GM19240 (cell line): ENCODE results near the gene YARS1.

Experiments used
- DNase-seq: peaks from one replicate; pipeline ENCODE4 v3.0.0; 2011; ENCODE audit warnings: low spot score; ENCODE audit not compliant: insufficient read length

YARS1 gene

GRCh38 chr1:32780628-32781234, 36.4 kb downstream of the YARS1 start:
- DNase-seq, result no peak

DNA sequence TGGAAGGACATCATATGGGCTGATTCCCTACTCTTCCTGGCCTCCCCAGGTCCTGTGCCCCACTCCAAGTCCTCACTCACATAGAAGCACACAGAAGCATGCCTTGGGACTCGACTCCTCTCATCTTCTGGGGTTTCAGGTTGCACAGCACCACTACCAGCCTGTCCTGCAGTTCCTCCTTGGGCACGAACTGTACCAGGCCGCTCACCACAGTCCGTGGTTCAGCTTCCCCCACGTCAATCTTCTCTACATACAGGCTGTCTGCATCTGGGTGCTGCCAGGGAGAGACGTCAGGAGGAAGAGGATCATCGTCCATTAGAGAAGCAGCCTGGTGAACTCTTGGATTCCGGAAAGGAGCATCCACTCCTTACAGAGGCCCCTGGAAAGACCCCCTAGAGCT, 37.2 kb downstream of the YARS1 start:
- DNase-seq, result no peak

- no peak for DNase-seq
Observed at GRCh38 chr1:32779242-32779641, 37.9 kb downstream of the YARS1 start.

- DNase-seq, result no peak
Observed at GRCh38 chr1:32775640-32776337, 41.4 kb downstream of the YARS1 start.

DNA sequence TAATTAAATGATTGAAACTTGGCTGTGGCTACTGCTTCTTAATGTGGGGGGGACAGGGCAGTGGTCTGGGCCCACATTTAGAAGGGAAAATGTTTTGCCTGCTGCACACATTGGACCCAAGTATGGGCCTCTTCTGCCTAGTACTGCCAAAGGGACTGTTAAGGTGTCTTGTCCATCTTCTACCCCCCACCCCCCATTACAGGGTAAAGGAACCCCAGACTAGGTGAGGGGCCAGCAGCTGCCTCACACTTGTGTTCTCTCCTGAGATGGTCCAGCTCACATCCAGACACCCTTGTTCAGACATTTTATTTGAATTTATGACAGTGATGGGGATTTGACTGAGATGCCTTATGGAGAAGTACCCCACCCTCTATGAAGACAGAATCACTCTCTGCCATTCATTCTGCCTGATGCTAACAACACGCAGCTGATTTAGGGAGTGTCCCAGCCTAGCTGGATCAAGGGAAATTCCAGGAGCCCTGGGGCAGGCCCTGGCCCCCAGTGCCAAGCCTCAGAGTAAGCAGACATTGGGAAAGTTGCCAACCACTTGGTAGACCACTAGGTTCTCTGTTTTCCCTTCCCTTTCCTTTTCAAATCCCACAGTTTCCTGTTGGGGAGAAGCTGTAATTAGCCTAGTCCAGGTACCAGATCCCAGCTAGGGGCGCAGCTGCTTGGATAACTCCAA, 42.1 kb downstream of the YARS1 start:
- DNase-seq, result no peak

DNA sequence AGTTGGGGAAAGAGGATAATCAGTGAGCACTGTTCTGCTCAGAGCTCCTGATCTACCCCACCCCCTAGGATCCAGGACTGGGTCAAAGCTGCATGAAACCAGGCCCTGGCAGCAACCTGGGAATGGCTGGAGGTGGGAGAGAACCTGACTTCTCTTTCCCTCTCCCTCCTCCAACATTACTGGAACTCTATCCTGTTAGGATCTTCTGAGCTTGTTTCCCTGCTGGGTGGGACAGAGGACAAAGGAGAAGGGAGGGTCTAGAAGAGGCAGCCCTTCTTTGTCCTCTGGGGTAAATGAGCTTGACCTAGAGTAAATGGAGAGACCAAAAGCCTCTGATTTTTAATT, 42.7 kb downstream of the YARS1 start:
- no peak for DNase-seq

GRCh38 chr1:32773764-32774463, 43.2 kb downstream of the YARS1 start:
- DNase-seq, result no peak

DNA sequence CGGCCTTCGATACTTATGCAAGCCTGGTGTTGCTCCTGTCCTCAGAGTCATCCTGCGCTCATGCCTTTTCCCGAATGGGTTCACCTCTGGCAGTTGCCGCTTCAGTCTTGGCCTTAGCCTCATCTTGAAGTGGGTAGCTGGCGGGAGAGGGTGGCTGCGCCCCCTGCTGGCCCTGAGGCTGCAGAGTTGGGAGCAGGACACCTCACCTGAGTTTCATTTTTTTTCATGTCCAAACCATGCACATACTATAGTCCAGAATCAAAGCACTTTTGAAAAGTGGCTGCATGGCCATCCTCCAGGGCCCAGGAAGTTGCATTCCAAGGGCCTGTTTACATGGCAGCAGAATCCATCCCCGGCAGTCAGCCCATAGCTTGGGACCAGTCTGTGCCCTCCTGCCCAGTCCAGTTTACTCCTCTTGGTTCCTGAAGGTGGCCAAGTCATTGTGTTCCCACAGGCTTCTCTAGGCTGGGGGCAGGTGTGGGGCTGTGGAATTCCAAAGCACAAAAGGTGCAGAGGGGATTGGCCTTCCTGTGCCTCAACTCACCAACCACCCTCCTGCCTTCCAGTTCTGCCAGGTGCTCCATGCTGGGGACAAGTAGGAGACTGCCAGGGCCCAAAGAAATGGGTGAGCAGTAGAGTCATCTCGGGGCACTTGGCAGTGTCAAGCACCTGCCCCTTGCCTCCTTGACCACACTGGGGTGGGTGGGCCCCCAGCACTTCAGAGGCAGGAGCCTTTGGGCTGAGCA, 44.0 kb downstream of the YARS1 start:
- peak; percentile 89 for DNase-seq

- no peak for DNase-seq
Observed at GRCh38 chr1:32772281-32773017, 44.7 kb downstream of the YARS1 start.

DNA sequence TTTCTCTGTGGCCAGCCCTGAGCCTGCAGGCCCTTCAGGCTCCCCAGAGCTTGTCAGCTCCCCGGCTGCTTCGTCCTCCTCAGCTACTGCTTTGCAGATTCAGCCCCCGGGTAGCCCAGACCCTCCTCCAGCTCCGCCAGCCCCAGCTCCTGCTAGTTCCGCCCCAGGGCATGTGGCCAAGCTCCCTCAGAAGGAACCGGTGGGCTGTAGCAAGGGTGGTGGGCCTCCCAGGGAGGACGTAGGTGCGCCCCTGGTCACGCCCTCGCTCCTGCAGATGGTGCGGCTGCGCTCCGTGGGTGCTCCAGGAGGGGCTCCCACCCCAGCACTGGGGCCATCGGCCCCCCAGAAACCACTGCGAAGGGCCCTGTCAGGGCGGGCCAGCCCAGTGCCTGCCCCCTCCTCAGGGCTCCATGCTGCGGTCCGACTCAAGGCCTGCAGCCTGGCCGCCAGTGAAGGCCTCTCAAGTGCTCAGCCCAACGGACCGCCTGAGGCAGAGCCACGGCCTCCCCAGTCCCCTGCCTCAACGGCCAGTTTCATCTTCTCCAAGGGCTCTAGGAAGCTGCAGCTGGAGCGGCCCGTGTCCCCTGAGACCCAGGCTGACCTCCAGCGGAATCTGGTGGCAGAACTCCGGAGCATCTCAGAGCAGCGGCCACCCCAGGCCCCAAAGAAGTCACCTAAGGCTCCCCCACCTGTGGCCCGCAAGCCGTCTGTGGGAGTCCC, 45.4 kb downstream of the YARS1 start:
- no peak for DNase-seq

- no peak for DNase-seq
Observed at GRCh38 chr1:32770741-32771548, 46.2 kb downstream of the YARS1 start.

GRCh38 chr1:32770221-32770731, 46.9 kb downstream of the YARS1 start:
- no peak for DNase-seq

GRCh38 chr1:32769524-32770220, 47.5 kb downstream of the YARS1 start:
- no peak for DNase-seq

DNA sequence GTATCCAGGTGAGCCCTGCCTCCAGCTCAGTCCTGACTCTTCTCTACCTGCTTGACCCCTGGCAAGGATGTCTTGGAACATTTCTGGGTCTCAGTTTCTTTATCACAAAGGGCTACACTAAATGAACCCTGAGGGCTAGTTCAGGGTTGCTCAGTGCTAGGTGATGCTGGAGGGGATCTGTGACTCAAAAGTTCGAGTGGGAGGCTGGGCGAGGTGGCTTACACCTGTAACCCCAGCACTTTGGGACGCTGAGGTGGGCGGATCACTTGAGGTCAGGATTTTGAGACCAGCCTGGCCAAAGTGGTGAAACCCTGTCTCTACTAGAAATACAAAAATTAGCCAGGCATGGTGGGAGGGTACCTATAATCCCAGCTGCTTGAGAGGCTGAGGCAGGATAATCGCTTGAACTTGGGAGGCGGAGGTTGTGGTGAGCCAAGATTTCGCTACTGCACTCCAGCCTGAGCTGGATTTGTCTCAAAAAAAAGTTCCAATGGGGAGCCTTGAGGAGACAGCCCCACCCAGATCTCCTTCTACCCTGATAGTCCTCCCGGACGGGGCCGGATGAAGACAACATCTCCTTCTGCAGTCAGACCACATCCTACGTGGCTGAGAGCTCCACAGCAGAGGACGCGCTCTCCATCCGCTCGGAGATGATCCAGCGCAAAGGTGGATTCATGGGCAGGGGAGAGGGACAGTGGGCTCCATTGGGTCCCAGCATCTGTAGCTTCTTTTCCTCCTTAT, 48.9 kb downstream of the YARS1 start:
- DNase-seq, result no peak

DNA sequence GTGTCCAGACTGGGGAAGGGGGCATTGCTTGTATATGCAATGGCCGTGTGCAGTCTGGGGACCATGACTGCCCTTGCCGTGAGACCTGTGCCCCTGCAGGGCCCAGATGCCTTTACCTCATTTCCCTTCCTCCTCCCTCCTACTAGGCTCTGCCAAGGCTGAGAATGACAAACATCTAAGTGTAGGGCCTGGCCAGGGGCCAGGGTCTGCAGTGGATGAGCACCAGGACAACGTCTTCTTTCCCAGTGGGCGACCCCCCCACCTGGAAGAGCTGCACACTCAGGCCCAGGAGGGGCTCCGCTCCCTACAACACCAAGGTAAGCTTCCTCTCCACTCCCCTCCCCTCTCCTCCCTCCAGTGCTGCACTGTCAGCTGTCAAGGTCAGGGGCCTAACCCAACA, 49.5 kb downstream of the YARS1 start:
- no peak for DNase-seq

GRCh38 chr1:32767156-32767555, 50.0 kb downstream of the YARS1 start:
- DNase-seq, result no peak

DNA sequence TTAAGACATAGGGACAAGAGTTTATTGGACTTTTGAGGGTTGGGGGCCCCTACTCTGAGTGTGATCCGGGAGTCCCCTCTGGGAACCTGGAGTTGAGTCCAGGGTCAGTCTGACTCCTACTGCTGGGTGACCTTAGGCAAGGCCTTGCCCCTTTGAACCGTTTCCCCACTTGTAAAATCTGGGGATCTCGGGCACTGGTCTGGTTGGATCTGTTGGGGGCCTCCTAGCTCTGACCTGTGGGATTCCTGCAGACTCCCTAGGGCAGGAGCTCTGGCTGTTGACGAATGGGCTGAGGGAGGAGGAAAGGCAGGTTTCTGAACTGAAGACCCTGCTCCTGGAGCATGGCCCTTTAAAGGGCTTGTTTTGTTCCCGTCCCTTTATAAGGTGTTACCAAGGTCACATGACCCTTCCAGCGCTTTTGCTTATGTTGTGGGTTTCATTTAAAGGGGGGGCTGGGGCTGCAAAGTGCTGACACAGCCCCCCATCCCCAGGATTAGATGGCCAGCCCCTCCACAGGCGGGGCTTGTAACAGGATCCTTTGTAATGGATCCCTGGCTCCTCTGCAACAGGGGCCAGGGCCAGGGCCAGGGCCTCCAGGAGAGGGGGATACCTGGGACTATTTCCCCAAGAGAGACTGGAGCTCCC, 50.7 kb downstream of the YARS1 start:
- no peak for DNase-seq
